Fibroblast of skin of left quadriceps (primary cell): ENCODE results near the gene SLN.
A peak's percentile ranks its signal among the peaks of the same experiment; 100 is the strongest.

Source experiments
- DNase-seq, 2 experiments: peaks; one replicate each; pipeline ENCODE4 v3.0.0-alpha.2; 2013; ENCODE audit warnings: low read depth in 2 of 2

The SLN gene

DNA sequence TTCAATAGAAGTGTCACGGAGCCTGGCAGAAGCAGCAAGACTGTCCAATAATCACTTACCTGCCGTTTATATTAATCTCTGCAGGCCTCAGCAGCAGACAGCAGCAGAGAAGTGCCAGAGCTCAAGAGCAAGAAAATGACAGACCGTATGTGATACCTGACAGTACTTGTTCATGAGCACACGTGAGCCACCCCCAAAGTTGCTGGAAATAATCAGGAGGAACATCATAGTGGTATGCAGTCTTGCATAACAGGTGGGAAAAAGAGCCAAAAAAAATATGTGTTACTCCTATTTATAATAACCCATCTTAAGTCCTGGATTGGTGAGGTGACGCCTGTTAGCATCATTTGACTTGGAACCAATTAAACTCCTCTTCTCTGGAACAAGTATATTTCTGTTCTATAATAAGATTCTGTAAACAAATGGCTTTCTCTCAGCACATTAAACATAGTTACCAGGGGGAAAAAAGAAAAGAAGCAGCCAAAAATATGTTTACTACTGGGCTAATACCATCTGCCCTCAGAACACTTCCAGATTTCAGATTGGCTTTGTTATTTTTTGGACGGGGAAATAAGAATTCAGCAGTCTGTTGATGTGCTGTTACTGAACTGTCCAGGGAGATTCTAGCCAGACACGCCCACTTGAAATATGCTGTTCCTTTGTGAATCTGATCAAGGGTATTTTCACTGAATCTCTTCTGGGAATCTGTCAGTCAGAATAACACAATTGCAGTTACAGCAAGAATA is 7.9 kb upstream of the SLN start:
- DNase-seq, result no peak

DNA sequence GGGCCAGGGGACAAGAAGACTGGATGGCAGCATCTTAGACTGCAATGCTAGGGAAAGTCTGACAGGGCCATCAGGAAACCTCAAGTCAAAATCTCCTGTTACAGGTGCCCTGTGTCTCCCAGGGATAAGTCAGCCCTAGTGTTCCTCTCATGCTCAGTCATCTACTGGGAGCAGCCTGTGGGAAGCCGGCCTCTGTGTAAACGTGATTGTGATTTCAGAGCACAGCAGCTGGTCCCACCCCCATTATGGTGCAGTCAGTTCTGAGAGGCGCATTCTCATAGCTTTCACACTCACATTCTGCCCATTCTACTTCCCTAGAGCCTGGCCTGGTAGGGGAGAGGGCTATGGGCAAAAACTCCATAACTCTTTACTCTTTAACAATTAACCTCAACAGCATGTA is 7.2 kb upstream of the SLN start:
- no peak for DNase-seq

DNA sequence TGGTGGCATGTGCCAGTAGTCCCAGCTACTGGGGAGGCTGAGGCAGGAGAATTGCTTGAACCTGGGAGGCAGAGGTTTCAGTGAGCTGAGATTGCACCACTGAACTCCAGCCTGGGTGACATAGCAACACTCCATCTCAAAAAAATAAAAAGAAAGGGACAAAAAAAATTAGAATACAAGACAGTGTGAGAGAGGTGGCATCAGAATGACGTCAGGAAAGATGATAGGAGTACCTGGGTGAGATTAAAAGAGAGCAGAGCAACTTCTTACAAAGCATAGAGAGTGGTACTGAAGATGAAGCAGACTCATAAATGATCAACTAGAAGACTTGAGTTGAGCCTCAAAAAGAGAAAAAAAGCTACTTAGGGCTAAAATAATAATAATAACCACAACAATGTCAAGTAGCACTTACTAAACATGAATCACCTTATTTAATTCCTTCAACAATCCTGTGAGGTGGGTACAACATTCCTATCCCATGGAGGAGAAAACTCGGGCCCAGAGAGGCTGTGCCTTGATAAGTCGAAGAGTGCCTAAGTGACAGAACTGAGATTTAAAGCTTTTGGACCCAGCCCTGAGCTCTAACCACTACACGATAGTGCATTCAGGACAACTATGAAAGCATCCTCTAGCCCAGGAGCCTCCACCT is 5.2 kb upstream of the SLN start:
- no peak for DNase-seq

DNA sequence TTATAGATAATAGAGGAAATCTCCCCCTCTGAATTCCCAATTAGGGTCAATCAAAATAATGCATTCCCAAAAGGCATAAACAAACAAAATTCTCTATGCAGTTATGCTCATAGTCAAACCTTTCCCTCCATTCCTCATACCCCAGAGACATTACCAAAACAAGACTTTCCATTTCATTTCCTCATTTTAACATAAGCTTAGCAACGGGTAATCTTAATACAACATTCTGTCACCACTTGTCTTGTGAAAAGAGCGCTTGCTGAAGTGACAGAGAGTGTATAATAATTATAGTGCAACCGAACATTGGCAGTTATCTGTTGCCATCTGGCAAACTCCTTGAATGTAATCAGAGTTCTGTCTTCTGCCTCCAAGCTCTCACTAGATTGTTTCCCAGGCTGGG is 1.2 kb upstream of the SLN start:
- no peak for DNase-seq

DNA sequence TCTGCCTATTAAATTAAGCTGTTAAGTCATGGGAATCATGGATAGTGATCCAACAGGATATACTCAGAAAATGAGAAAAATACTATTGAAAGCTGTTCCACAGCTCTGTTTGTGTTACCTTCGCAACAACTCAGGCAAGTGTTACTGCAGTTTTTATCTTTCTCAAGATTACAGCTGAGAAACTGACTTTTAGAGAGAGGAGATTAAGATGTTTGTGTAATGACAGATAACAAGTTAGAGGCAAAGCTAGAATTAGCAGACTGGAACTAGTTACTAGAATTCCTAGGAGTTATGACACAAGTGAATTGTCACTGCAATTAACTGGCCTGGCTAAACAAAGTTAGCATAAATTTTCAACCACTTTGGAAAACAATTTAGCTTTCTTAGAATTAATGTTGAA is 1.6 kb downstream of the SLN start:
- DNase-seq, result no peak

DNA sequence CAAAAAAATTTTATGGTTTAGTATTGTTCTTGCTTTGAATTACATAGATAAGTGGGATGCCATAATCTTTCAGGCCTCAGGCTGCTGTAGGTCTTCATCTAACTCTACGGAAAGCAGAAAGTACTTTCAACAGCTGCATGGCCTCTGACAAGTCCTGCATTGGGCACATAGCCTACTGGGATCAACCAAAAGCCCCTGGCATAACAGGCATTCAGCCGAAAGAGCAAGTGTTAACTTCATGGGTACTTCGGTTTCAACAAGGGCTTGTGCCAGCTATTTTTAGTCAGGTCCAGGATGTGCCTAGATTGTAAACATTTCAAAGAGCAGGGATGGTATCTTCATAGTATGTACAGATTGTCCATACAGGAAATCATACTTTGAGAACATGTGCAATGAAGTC is 3.1 kb downstream of the SLN start:
- DNase-seq, result no peak

DNA sequence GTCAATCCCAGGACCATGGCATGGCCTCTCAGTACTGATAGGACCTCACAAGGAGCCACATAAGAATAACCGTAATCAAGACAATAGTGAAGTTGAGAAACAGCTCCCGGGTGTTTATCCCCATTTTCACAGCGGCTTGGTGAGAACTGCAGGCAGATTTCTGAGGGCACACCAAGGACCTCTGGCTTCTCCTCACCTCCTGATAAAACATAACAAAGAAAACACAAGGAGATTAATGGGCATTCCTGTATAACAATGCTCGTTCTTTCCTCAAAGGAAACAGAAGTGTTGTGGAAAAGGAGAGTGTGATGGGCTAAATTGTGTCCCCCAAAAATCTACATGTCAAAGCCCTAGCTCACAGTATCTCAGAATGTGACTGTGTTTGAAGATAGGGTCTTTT is 4.0 kb downstream of the SLN start:
- no peak for DNase-seq

DNA sequence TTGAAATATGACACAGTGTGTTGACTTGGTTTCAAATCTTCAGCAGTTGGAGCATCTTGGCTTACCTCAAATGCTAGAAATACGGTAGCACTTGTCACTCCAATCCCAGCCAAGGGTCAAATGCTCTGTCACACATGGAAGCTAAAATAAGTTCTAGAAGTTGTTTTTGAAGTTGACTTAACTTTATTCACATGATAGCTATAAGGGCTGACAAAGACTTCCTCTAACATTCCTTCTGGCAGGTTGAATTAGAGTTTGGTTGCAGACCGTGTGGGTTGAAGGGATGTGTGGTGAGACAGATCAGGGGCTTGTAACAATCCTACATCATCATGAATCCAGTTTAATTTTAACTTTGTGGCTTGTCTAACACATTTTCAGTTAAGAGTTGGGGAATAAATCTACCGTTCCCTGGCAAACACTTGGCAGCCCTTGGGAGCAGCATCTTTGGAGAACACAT is 4.6 kb downstream of the SLN start:
- DNase-seq, result no peak

DNA sequence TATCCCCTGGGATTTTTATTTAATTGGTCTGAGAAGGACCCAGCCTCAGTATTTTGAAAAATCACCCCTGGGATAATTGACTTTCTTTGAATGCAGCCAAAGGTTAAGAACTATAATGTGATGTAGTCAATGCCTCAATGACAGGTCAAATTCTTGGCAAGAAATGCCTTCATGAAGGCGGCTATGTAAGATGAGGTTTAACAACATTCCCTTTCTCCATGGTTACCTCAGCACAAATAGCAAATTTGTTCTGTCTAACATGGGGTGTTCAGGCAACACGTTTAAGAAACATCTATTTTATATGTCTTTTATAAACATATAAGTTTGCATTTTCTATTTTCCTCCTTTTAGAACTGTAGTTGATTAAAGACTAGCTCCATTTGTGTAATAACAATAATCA is 5.3 kb downstream of the SLN start:
- no peak for DNase-seq

DNA sequence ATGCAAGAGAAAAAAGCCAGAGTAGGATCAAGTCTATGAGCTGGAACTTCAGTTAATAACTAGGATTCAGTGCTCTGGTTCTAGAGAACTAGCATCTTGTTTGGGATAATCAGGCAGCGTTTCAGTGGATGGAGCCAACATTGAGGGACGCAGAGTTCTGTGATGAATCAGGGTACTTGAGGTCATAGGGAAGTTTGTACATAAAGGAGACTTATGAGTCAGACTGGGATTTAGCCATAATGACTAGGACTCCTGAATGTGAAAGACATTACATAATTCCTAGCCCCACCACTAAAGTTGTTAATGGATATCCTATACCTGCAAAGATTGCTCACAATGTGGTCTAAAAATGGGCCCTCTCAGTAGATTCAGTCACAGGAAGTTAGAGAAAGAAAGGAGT is 6.8 kb downstream of the SLN start:
- DNase-seq, result peak; percentile 70 to 71

DNA sequence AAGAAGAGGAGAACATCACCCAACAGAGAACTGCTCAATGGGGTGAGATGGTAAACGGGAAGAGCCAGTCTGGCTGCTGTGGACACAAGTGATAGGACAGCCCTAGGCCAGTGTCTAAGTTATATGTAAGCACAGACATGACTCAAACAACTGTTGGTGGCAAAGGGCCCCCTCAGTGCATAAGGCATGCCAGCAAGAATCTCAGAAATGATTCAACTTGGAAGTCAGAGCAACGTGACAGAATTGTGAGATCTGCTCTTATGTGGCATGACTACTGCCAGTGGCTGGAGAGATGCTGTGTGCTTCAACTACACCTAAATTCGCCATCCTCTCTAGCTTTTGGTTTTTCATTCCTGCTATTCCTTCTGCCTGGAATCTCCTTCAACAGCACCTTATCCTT is 7.4 kb downstream of the SLN start:
- DNase-seq, result no peak

DNA sequence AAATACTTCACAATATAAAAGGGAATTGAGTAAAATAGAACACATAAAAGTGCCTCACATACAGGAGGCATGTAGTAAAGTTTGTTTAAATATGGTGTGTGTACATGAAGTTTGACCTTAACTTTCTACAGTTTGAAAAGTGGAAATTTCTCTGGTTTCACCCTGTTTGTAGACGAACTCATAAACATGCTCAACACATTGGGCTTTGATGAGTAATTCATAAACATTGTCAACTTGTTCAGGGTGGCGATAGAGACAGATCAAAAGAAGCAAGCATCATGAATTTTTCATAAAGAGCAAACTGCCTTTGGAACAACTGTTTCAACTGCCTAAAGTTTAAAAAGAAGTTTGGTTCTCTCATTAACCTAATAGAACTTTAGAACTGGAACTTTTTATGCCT is 9.1 kb downstream of the SLN start:
- no peak for DNase-seq

DNA sequence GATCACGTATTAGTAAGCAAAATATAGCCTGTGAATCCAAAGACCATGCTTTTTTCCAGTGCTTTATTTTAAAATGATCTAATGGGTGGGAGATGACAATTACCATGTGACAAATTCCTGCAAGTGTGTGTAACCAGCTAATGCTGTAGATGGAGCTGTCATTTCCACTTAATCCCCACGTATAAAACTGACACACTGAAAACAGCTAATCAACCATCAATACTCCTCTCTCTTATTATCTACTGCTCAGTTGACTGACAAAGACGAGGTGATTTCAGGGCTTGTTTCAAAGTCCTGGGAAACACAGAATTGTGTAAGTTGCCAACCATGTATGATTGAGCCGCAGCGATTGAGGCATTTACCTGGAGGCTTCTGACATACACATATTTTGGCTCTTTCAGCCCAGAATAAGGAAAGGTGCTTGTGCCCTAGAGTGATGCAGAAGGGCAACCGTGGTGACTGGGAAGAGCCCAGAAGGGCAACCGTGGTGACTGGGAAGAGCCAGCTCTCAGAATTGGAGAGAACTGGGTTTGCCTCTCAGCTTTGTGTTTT is 9.7 kb downstream of the SLN start:
- no peak for DNase-seq

DNA sequence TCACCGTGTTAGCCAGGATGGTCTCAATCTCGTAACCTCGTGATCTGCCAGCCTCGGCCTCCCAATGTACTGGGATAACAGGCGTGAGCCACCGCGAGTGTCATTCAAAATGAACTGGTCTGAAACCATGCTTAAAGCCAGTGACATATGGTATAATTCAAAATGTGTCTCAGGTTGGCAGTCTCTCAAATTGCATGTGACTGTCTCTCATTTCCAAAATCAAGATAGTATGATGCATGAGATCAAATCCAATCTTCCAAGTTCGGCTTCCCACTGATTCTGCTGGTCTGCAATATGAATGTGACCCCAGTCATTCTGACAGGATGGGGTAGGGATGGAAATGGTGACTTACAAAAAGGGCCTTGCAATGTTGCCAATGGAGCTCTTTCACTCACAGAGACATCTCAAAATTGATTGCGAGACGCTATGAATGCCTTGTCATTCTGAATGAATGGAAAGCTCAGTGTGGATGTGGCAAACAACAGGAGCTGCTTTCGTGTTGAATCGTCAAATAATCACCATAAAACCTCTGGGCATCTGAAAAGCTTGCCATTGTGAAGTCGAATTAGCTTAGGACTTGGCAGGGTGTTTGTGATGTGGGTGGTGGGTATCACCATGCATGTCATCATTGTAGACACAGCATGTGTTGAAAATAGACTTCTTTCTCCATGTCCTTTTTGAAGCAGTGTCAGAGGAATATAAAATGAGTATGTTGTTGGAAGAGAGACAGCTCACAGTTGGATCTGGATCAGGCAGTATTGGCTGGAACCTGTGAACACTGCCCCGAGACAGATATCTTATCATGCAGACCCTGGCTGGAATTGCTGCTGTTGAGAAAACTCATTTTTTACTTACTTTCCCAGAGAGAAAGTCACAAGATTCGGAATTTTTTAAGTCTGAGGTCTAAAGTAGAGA is 12.2 kb downstream of the SLN start:
- DNase-seq, result no peak

DNA sequence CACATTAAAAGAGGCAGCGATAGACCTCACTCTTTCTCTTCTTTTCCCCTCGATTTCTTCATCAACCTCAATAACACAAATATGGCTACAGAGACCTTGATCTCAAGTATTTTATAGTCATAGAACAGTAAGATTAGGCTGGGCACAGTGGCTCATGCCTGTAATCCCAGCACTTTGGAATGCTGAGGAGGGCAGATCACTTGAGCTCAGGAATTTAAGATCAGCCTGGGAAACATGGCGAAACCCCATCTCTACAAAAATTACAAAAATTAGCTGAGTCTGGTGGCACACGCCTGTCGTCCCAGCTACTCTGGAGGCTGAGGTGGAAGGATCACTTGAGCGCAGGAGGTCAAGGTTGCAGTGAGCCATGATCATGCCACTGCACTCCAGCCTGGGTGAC is 14.6 kb downstream of the SLN start:
- no peak for DNase-seq

DNA sequence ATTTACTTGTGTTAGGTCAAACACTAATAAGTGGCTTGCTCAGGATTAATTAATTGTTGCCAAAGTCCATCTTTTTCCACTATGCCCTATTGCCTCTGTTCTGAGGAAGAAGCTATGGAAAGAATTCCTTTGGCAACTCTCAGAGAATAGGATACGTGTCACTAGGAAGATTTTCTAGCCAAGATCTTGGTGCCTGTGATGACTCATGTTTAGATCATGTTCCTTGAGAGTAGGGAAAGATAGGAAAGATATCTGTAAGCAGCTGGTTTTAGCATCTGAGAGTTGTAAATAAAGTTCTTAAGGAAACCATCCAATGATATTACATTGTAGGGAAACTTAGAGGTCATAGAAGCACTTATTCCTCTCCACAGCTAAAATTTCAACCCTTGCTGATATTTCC is 15.7 kb downstream of the SLN start:
- peak; percentile 92 to 93 for DNase-seq

DNA sequence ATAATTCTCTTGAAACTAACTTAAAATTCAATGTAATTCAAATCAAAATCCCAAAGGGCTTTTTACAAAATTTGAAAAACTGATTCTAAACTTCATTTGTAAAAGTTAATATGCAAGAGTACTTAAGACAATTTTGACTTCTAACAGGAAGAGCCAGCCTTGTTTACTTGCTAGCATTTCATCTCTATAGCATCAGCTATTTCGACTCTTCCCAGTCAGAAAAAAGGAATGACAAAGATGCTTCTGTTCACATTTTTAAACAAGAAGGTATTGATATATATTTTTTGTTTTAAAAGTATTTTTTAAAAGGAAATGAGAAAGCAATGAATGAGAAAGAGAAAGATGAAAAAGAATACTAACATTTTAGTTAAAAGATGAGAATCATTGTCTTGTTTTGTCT is 16.4 kb downstream of the SLN start:
- peak in 1 of 2 experiments; percentile 8 for DNase-seq

DNA sequence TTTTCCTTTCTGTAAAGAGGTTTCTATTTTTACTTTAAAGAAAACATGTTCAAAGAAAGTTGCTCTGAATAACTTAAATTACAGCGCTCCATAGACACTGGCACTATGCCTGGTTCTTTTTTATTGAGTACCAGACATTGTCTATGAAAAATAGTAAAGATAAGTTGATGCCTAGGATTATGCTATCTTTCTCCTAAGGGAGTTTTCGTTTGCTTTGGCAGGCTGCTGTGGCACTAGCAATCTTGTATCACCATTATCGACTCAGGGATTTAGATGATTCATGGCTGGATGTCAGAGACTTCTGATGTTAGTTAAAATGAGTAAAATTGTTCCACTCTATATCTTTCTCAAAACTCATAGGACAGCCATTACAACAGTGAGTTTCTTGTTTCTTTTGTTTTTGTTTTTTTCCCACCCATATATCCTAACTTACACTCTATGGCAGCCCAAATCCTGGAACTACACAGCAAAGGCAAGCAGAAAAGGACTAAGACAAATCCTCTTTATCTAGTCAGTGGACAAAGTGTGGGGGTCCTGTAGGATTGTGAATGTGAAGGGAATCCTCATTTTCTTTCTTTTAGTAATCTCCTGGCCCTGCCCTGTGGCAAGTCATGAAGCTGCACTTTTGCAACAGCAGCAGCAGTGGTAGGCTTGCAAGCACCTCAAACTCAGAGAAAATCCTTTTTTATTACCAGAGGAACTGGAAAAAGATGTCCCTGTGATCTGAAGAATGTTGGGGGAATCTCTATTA is 20.7 kb downstream of the SLN start:
- DNase-seq, result peak; percentile 20 to 28

DNA sequence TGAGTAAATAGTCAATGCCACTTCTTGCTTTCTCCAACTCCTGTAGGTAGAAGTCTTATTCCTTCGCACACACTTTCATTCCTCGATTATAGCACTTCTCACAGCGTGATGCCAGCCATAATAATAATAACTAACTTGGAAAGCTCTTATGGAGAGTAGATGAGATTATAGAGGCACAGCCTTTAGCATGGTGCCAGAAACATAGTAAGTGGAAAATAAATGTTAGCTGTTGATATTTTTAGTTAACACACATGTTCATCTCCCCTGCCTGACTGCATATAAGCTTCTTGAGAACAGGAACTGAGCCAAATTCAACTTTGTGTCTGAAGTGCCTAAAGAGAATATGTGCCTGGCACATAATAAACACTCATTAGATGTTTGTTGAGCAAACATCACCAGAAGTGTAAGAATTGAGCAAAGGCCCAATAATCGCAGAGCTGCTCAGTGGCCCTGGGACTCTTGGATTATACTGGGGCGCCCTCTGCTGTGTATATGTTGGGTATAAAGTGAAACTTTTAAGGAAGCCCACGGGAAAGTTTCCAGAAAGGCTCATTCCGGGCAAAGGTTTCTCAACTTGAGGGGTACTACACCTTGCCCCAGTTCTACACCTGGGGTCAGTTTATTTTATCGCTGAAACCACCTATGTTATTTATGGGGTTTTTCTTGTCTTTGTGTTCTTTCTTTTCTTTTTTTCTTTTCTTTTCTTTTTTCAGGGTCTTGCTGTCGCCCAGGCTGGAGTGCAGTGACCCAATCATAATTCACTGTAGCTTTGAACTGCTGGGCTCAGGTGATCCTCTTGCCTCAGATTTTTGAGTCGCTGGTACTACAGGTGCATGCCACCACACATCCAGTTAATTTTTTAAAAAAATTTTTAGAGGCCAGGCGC is 22.3 kb downstream of the SLN start:
- peak; percentile 43 to 44 for DNase-seq

DNA sequence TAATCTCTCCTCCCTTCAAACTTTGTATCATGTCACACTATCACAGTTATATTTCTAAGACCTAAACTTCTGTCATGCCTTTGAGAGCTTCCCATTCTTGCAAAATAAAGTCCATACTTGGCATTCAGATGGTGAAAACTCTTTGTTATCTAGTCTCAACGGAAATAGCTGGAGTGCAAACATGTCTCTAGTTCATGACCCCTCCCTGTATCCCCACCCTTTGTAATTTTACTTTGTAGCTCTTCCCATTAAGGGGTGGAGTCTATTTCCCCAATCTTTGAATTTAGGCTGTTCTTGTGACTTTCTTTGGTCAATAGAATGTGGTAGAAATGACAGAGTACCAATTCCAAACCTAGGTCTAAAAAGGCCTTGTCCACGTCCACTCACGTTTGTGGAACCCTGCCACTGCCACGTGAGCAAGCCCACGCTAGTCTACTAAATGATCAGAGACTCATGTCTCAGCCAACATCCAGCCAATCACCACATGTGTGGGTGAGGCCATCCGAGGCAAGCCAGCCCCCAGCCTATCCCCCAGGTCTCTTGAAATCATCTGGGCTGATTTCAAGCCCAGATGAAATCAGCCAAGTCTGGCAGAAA is 23.4 kb downstream of the SLN start:
- DNase-seq, result no peak
